NT2/D1 (cell line): Measurements from ENCODE around the gene MRC2.

Source experiments
- SUZ12 ChIP-seq: IDR thresholded peaks from 2 replicates; pipeline ENCODE4 v1.6.1; 2011; ENCODE audit not compliant: insufficient read length, insufficient read depth; ENCODE audit errors: extremely low read depth
- YY1 ChIP-seq: IDR thresholded peaks from 2 replicates; pipeline ENCODE4 v1.6.1; 2011; ENCODE audit not compliant: insufficient read length, insufficient read depth

- TF ChIP-seq YY1 (no peak), SUZ12 (no peak)
Measured at GRCh38 chr17:62706598-62707424, 79.3 kb downstream of the MRC2 start.
